GM18909 (cell line): Measurements from ENCODE around the gene MED16.
A peak's percentile ranks its signal among the peaks of the same experiment; 100 is the strongest.

Experiments used
- ATAC-seq: cut with Tn5 transposase; IDR thresholded peaks from one replicate; pipeline ENCODE4 v1.9.1; 2021; ENCODE audit warnings: mild to moderate bottlenecking; ENCODE audit not compliant: unreplicated experiment, poor library complexity

MED16 gene, protein sequence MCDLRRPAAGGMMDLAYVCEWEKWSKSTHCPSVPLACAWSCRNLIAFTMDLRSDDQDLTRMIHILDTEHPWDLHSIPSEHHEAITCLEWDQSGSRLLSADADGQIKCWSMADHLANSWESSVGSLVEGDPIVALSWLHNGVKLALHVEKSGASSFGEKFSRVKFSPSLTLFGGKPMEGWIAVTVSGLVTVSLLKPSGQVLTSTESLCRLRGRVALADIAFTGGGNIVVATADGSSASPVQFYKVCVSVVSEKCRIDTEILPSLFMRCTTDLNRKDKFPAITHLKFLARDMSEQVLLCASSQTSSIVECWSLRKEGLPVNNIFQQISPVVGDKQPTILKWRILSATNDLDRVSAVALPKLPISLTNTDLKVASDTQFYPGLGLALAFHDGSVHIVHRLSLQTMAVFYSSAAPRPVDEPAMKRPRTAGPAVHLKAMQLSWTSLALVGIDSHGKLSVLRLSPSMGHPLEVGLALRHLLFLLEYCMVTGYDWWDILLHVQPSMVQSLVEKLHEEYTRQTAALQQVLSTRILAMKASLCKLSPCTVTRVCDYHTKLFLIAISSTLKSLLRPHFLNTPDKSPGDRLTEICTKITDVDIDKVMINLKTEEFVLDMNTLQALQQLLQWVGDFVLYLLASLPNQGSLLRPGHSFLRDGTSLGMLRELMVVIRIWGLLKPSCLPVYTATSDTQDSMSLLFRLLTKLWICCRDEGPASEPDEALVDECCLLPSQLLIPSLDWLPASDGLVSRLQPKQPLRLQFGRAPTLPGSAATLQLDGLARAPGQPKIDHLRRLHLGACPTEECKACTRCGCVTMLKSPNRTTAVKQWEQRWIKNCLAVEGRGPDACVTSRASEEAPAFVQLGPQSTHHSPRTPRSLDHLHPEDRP

GRCh38 chr19:892894-893689, at the start of gene MED16, which contains the start of gene RNU6-9:
MED16 (minus strand) TSS chr19:893187; CDS start chr19:891131, 2,056 bp downstream.
RNU6-9 (plus strand) TSS chr19:893484.
- peak; percentile 84 for ATAC-seq

DNA sequence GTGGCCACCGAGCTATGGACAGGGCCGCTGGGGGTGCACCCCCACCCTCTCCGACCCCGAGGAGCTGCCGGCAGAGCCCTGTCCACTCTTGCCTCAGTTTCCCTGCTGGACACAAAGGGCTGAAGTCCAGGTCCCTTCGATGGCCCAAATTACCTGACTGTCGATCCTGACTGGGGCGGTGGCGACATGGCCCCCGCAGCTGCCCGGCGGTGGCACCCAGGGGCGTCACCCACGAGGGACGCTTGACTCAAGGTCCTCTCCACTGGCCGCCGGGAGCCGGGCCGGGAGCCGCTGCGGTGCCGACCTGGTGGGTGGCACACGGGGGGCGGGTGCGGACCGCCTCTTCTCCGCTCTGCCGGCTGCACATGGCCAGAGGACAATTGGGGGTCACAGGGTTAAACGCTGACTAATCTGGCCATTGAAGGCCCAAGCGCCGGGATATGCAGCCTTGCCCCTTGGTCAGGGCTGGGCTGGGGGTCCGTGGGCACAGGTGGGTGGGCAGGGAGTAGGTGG, 49.2 kb upstream of the MED16 start:
- no peak for ATAC-seq

GRCh38 chr19:941292-942132, 48.5 kb upstream of the MED16 start:
- ATAC-seq = no peak

DNA sequence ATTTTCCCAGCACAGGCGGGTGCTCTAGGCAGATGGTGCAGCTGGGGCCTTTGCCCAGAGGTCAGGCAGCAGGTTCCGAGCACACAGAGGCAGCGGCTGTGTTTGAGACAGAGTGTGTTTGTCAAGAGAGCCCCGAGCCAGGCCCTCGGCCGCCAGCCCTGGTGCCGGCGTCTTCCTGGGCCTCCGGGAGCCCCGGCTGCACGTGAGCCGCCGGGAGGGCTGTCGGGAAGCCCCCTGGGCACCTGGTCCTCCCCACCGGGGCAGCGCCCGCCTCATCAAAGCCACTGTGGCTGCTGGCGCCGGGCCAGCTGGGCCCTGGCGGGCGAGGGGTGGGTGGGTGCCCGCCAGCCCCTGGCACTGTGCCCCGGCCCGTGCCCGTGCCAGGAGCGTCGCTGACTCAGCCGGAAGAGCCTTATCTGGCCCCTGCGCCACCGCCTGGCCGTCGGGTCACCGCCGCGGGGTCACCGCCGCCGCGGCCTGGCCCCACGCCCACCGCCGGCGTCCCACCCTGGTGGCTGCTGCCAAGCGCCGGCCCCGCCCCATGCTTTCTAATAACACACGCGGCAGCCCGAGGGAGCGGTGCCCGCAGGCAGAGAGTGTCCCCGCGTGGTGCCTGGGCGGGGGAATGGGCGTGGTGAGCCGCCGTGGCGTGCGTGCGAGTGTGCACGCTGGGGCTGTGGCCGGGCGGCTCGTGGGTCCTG, 47.8 kb upstream of the MED16 start:
- peak; percentile 54 for ATAC-seq

DNA sequence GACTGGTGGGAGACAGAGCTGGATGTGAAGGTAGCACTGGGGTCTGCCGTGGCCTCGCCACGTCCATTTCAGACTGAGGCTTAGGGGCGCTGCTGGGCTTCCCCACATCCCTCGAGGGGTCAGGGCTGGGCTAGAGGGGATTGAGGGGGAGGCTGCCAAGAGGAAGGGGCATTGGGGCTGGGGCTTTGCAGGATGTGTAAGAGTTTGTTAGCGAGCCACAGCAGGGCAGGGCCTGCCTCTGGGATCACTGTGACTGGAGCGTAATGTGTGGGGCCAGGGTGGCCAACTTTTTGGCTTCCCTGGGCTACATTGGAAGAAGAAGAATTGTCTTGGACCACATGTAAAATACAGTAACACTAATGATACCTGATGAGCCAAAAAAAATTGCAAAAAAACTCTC, 46.9 kb upstream of the MED16 start:
- no peak for ATAC-seq

DNA sequence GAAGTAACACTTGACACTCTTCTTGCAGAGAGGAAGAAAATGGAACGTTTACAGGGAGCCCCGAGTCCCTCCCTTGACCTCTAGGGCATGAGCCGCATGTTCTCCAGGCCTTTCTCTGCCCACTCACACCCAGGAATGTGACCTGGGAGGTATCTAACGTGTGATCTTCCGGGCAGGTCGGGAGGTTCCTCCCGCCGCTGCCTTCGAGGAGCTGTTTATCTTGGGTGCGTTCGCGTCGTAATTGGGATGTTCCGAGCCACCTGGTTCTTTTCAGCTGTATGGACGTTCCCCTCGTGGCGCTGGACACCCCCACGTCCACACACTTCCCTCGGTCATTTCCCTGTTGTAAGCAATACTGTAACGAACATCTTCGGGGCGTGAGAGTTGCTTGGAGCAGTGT, 46.5 kb upstream of the MED16 start:
- no peak for ATAC-seq

- no peak for ATAC-seq
Measured at GRCh38 chr19:938233-938923, 45.4 kb upstream of the MED16 start.

DNA sequence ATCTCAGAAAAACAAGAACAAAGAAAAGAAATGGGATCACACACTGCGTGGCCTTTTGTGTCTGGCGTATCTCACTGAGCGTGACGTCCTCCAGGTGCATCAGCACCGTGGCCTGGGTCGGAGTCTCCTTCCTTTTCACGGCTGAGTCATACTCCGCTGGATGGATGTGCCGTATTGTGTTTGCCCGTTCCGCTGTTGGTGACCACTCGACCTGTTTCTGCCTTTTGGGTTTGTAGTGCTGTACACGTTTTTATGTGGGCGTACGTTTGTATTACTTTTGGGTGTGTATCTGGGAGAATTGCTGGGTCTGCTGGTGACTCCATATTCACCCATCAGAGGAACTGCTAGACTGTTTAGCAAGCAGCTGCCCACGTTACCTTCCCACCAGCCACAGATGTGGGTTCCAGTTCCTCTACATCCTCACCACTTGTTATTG, 44.3 kb upstream of the MED16 start:
- ATAC-seq = no peak

- ATAC-seq = no peak
Measured at GRCh38 chr19:936175-936546, 43.2 kb upstream of the MED16 start.

DNA sequence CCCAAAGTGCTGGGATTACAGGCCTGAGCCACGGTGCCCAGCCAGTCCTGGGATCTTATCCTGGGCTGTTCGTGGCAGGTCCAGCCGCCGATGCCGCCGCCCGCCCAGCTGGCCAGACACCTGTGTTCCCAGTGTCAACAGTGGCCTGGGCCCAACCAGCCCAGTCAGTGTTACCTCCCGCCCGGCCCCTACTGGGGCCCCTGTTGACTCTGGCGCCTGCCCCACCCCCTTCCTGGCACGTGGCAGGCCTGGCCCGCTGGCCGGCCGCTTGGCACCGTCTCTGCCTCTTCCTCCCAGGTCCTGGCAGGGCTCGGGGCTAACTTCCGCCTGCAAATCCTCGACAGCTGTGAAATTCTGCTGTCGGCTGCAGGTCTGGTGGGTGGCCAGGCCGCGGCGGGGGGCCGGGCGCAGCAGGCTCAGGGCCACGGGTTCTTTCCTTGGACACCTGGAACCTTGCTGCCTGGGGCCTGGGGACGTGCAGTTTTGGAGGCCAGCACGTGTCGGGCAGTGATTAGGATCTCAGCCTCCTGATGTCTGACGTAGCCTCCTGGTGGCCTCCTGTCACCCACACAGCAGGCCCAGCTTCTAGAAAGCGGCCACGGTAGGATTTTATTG, 42.0 kb upstream of the MED16 start:
- ATAC-seq = no peak

DNA sequence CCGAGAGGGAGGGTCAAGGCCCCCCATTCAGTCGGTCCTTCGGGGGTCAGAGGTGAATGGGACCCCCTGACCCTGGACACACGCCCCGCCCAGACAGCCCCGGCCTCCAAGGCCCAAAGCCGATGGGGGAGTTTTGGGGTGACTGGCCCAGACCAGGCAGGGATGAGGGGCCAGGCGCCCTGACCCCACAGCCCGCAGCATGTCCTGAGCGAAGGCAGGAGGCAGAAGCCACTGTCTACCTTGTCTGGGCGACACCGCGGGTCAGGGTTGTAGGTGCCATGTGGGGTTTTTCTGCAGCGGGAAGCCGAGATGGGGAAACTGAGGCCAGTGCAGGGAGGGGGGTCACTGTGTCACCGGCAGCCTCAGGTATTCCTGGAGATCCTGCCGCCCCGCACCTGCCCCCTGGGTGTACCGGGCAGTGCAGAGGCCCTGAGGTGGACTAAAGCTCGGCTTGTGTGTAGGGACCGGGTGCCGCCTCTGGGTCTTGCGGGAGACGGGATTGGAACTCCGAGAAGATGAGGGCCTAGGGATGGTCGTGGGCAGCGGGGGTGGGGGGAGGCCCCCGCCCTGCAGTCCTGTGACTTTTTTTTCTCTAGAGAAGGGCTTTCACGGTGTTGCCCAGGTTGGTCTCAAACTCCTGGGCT, 41.3 kb upstream of the MED16 start:
- no peak for ATAC-seq

DNA sequence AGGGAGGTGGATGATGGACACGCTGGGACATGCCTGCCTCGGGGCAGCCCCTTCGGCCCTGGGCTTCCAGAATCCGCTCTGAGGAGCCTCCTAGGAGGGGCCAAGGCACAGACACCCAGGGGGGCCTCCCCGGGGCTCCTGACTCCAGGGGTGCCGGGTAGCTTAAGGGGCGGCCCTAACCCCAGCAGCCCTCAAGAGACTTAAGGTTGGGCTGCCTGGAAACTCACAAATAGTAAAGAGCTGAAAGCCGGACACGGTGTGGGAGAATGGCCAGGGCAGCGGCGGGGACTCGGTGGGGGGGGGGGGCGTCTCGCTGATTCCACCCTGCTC, 40.5 kb upstream of the MED16 start:
- no peak for ATAC-seq

DNA sequence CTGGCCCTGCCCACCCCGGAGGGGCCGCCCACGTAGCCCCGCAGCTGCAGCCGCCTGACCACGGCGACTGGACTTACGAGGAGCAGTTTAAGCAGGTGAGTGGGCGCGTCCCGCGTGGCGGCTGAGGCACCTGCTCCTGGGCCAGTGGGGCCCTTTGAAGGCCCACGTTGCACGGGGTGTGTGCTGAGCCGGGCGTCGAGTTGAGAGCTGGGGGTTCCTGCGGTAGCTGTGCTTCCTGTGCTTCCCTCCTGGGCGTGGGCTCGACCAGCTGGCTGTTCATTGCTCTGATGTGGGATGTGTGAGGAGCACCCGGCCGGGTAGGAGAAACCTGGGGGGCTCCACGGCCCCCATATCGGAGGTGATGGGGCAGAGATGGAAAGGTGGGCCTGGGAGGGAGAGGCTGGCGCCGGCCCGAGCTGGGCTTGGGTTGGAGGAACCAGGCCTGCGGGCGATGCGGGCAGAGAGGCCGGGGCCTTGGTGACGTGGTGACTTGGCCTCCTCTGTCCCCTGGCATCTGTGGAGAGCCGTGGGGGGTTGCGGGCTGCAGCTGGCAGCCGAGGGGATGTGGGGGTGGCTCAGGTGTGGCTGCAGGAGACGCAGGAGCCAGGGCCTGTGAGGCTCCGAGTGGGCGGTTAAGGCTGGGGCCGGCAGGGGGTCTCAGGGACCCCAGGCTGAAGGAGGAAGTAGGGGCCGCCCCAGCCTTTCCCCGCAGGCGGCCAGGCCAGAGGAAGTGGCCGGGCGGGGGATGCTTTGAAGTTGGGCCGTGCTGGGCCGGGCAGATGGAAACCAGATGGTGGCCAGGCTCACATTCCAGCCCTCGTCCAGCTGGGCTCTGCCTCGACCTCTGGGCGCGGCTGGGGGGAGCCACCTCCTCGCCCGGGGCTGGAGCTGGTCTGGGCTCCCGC, 39.9 kb upstream of the MED16 start:
- ATAC-seq = no peak

- ATAC-seq = no peak
Measured at GRCh38 chr19:931860-932647, 39.1 kb upstream of the MED16 start.

DNA sequence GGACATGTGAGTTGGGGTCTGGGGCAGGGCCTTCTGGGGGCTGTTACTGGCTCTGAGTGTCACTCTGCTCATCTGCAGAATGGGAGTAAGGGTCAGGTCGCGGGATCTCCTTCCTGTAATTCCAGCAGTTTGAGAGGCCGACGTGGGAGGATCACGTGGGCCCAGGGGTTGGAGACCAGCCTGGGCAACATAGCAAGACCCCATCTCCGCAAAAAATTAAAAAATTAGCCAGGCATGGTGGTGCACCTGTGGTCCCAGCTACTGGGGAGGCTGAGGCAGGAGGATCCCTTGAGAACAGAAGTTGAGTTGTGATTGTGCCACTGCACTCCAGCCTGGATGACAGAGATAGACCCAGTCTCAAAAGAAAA, 36.9 kb upstream of the MED16 start:
- ATAC-seq = no peak
